AG04450 (cell line): ENCODE data around the gene CDK14. TPM values are rescaled to one million over a fixed set of nuclear protein-coding genes. Genes with fewer than 3 reads are reported as not detected.

Experiments
- CTCF ChIA-PET: fragments of 300-600, 350-600 bp; formaldehyde crosslinking; extraction: SDS; loops from one replicate; lab custom pipeline; 2022; ENCODE audit warnings: antibody characterized with exemption, inconsistent platforms; lab: Charles Lee
- POLR2A ChIA-PET: fragments of 350-600 bp; formaldehyde crosslinking; extraction: SDS; loops from one replicate; lab custom pipeline; 2021; ENCODE audit warnings: antibody characterized with exemption, inconsistent platforms; lab: Yijun Ruan, JAX
- DNase-seq: peaks from one replicate; pipeline ENCODE4 v3.0.0-alpha.2; 2011; ENCODE audit warnings: low read depth, low spot score
- H3K27ac ChIP-seq: one replicate; pipeline ENCODE4 v1.5.1; 2012; ENCODE audit warnings: low read depth, low read length, control low read depth
- H3K27me3 ChIP-seq: one replicate; pipeline ENCODE4 v1.6.0; 2012; ENCODE audit warnings: low read length; ENCODE audit not compliant: control insufficient read depth, insufficient read depth
- H3K4me3 ChIP-seq: 2 replicates; pipeline ENCODE4 v1.5.1; 2011; ENCODE audit warnings: mild to moderate bottlenecking, low read depth, low read length, control low read depth
- H3K9me3 ChIP-seq: 2 replicates; pipeline ENCODE4 v1.5.1; 2012; ENCODE audit warnings: low read length; ENCODE audit not compliant: control insufficient read depth, insufficient read depth
- polyA plus RNA-seq: library from polyadenylated mRNA; depleted of rRNA; stranded (reverse); fragments of >200 nt; gene quantifications from 2 replicates; pipeline ENCODE4 v1.2.3, GENCODE V29; 2011
- TF ChIP-seq, protein P1 (sequence below): IDR thresholded peaks from 2 replicates; pipeline ENCODE4 v1.5.1; 2011; ENCODE audit warnings: low read depth, low read length, control low read depth, inconsistent platforms

CDK14 gene
- polyA plus RNA-seq, 1 experiment: 28.4 TPM

- no peak overlapping the region for H3K27ac ChIP-seq
- CTCF ChIA-PET: no interaction called here
- no peak overlapping the region for H3K4me3 ChIP-seq
- DNase-seq: no peak
- POLR2A ChIA-PET: no interaction called here
- TF ChIP-seq, protein P1, sequence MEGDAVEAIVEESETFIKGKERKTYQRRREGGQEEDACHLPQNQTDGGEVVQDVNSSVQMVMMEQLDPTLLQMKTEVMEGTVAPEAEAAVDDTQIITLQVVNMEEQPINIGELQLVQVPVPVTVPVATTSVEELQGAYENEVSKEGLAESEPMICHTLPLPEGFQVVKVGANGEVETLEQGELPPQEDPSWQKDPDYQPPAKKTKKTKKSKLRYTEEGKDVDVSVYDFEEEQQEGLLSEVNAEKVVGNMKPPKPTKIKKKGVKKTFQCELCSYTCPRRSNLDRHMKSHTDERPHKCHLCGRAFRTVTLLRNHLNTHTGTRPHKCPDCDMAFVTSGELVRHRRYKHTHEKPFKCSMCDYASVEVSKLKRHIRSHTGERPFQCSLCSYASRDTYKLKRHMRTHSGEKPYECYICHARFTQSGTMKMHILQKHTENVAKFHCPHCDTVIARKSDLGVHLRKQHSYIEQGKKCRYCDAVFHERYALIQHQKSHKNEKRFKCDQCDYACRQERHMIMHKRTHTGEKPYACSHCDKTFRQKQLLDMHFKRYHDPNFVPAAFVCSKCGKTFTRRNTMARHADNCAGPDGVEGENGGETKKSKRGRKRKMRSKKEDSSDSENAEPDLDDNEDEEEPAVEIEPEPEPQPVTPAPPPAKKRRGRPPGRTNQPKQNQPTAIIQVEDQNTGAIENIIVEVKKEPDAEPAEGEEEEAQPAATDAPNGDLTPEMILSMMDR: no peak
- H3K9me3 ChIP-seq: no peaks in the 10 kb centered on the region
- H3K27me3 ChIP-seq: no peaks in the 10 kb centered on the region
These were observed 651.4 kb downstream of the CDK14 start for GRCh38 chr7:91247500-91247899.

- Histone ChIP-seq H3K4me3 (no peak overlapping the region), H3K27ac (no peak overlapping the region), H3K27me3 (no peaks in the 10 kb centered on the region), H3K9me3 (no peaks in the 10 kb centered on the region)
- ChIA-PET CTCF (interaction anchor here (1.3 kb wide), 1 partner anchor 14 kb away, joined by 3 read pairs; no protein-coding TSS in a partner anchor), POLR2A (interaction anchor here (1.1 kb wide), 1 partner anchor 20 kb away, joined by 3 read pairs; no protein-coding TSS in a partner anchor)
- DNase-seq: no peak
- TF ChIP-seq, protein P1: no peak
These were observed 652.9 kb downstream of the CDK14 start for GRCh38 chr7:91248996-91249395.

DNA sequence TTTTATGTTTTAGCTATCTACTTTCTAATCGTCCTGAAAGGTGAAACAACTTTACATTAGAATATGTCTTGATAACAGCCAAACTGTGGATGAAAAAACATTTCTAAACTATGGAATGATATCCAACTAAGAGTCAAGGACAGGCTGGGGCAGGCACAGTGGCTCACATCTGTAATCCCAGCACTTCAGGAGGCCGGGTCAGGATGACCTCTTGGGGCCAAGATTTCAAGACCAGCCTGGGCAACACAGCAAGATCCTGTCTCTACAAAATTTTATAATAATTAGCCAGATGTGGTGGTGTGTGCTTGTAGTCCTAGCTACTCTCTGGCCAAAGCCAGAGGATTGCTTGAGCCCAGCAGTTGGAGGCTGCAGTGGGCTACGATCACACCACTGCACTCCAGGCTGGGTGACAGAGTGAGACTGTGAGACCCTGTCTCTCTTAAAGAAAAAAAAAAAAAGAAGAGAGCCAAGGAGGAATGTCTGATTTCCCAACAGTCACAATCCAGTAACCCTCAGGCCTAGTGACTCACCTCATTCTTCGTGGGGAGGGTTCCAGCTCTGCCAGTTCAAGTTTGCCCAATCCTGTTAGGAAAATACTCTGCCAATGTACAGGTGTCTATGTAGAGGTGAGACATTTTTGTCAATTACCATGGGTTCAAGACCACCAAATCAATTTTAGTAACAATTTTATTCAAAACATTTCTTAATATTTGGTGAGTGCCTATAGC lies 653.5 kb downstream of the CDK14 start:
- no peak for DNase-seq
- Histone ChIP-seq H3K4me3 (no peak overlapping the region), H3K9me3 (no peaks in the 10 kb centered on the region), H3K27me3 (no peaks in the 10 kb centered on the region), H3K27ac (no peak overlapping the region)
- CTCF ChIA-PET: interaction anchor here (1.3 kb wide), 1 partner anchor 13 kb away, joined by 3 read pairs; no protein-coding TSS in a partner anchor
- TF ChIP-seq, protein P1: no peak
- POLR2A ChIA-PET: interaction anchor here (0.6 to 1.1 kb wide), 2 partner anchors 21 to 81 kb away, joined by 3 read pairs; no protein-coding TSS in a partner anchor

DNA sequence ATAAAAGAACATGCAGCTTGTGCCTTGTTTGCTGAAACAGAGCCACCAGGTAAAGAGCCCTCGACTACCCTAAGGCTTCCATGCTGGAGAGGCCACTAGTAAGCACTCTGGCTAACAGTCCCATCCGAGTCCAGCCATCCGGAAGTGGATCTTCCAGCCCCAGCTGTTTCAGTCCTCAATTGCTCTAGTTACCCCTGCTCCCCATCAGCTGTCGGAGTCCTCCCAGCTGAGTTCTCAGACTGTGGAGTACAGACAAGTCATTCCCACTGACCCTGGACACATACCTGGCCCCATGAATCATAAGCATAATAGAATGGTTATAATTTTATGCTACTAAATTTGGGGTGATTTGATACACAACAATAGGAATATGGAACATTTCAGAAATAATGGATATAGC lies 654.6 kb downstream of the CDK14 start:
- H3K27ac ChIP-seq: no peak overlapping the region
- DNase-seq: no peak
- ChIA-PET CTCF (interaction anchor here (0.6 kb wide), 1 partner anchor 698 kb away, joined by 3 read pairs; no protein-coding TSS in a partner anchor), POLR2A (interaction anchor here (0.6 kb wide), 1 partner anchor 82 kb away, joined by 3 read pairs; no protein-coding TSS in a partner anchor)
- TF ChIP-seq, protein P1: no peak
- H3K4me3 ChIP-seq: no peak overlapping the region
- H3K9me3 ChIP-seq: no peaks in the 10 kb centered on the region
- H3K27me3 ChIP-seq: no peaks in the 10 kb centered on the region

GRCh38 chr7:91251877-91252276 lies 655.8 kb downstream of the CDK14 start:
- Histone ChIP-seq H3K27me3 (no peaks in the 10 kb centered on the region), H3K9me3 (no peaks in the 10 kb centered on the region), H3K27ac (no peak overlapping the region), H3K4me3 (no peak overlapping the region)
- ChIA-PET POLR2A (no interaction called here), CTCF (no interaction called here)
- no peak for DNase-seq
- TF ChIP-seq, protein P1: no peak
